Measurements from ENCODE around the gene RAPGEF6. TPM values are rescaled to one million over a fixed set of nuclear protein-coding genes. Genes with fewer than 3 reads are reported as not detected.

Gene RAPGEF6, protein sequence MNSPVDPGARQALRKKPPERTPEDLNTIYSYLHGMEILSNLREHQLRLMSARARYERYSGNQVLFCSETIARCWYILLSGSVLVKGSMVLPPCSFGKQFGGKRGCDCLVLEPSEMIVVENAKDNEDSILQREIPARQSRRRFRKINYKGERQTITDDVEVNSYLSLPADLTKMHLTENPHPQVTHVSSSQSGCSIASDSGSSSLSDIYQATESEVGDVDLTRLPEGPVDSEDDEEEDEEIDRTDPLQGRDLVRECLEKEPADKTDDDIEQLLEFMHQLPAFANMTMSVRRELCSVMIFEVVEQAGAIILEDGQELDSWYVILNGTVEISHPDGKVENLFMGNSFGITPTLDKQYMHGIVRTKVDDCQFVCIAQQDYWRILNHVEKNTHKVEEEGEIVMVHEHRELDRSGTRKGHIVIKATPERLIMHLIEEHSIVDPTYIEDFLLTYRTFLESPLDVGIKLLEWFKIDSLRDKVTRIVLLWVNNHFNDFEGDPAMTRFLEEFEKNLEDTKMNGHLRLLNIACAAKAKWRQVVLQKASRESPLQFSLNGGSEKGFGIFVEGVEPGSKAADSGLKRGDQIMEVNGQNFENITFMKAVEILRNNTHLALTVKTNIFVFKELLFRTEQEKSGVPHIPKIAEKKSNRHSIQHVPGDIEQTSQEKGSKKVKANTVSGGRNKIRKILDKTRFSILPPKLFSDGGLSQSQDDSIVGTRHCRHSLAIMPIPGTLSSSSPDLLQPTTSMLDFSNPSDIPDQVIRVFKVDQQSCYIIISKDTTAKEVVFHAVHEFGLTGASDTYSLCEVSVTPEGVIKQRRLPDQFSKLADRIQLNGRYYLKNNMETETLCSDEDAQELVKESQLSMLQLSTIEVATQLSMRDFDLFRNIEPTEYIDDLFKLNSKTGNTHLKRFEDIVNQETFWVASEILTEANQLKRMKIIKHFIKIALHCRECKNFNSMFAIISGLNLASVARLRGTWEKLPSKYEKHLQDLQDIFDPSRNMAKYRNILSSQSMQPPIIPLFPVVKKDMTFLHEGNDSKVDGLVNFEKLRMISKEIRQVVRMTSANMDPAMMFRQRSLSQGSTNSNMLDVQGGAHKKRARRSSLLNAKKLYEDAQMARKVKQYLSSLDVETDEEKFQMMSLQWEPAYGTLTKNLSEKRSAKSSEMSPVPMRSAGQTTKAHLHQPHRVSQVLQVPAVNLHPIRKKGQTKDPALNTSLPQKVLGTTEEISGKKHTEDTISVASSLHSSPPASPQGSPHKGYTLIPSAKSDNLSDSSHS (N-terminal part only)
- 10 to 100 TPM; 15.5 to 43.0 TPM for total RNA-seq

DNA sequence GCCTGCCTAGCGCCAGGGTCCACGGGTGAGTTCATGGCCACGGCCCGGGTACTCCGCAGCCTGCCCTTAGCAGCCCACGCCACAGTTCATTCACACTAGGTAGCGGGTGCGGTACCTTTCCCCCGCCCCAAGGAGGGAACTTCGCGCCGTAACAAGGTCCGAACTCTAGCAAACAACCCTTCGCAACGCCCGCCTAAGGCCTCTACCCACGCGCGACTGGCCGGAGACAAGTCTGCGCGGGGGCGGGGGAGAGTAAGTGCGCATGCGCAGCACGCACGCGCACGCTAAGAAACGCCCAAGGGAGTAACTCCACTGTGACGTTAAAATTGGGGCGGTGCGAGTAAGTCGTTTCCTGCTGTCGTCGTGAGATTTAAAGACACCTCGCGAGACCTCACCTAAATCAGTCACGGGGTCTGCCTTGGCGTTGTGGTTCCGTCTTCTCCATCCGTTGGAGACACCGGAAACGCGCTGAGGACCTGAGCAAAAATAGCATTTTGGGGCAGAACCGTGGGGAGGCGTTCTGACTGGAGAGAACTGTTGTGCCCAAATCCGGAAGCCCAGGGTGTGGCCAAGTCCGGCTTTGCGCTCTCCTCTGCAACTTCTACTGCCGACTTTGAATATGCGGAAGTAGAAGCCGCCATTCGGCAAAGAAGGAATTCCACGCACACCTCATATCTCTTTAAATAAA, at the start of gene RAPGEF6:
RAPGEF6 (minus strand) TSS at position 234 of the 688 bp plus-strand sequence; CDS start at position 35, 199 bp downstream.
- 2% methylated on average over 33 of the region's 55 CpGs for WGBS
- TF ChIP-seq, protein P1, sequence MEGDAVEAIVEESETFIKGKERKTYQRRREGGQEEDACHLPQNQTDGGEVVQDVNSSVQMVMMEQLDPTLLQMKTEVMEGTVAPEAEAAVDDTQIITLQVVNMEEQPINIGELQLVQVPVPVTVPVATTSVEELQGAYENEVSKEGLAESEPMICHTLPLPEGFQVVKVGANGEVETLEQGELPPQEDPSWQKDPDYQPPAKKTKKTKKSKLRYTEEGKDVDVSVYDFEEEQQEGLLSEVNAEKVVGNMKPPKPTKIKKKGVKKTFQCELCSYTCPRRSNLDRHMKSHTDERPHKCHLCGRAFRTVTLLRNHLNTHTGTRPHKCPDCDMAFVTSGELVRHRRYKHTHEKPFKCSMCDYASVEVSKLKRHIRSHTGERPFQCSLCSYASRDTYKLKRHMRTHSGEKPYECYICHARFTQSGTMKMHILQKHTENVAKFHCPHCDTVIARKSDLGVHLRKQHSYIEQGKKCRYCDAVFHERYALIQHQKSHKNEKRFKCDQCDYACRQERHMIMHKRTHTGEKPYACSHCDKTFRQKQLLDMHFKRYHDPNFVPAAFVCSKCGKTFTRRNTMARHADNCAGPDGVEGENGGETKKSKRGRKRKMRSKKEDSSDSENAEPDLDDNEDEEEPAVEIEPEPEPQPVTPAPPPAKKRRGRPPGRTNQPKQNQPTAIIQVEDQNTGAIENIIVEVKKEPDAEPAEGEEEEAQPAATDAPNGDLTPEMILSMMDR (IDR thresholded peaks at IDR 0.05): peak in 2 of 4 experiments; percentile 9 to 42
- peak; percentile 88 for TF ChIP-seq POLR2A (IDR thresholded peaks at IDR 0.05)
- peak; percentile 98 for TF ChIP-seq POLR2AphosphoS5 (IDR thresholded peaks at IDR 0.05)
- peak within 1 kb of the TSS; percentile 97 to 98 for H3K27ac ChIP-seq
- peak; percentile 99 for DNase-seq (ENCODE audit: low spot score)
- no peaks in the 10 kb centered on the region for H3K36me3 ChIP-seq
- peaks cover 3% of the 10 kb centered on the region for H3K4me1 ChIP-seq (replicated peaks)
- peak within 1 kb of the TSS; percentile 60 to 74 for H3K4me3 ChIP-seq
- intact Hi-C loops (cut with DNase I): loop anchor here (1.0 to 10.0 kb wide), 3 partner anchors 37 to 630 kb away; partner anchors contain the start of gene FNIP1
- H3K9me3 ChIP-seq: no peaks in the 10 kb centered on the region
- H3K27me3 ChIP-seq (replicated peaks; ENCODE audit: insufficient read depth): no peaks in the 10 kb centered on the region

GRCh38 chr5:131684595-131684994, 49.6 kb upstream of the RAPGEF6 start:
- TF ChIP-seq POLR2A (IDR thresholded peaks at IDR 0.05) (no peak), POLR2AphosphoS5 (IDR thresholded peaks at IDR 0.05) (peak; percentile 57)
- TF ChIP-seq, protein P1 (IDR thresholded peaks at IDR 0.05): no peak
- no peaks in the 10 kb centered on the region for H3K36me3 ChIP-seq
- no peaks in the 10 kb centered on the region for H3K9me3 ChIP-seq
- DNase-seq (ENCODE audit: low spot score): no peak
- intact Hi-C loops (cut with DNase I): no loop called here
- H3K4me1 ChIP-seq (replicated peaks): no peaks in the 10 kb centered on the region
- H3K27me3 ChIP-seq (replicated peaks; ENCODE audit: insufficient read depth): no peaks in the 10 kb centered on the region
- no peak overlapping the region for H3K4me3 ChIP-seq
- peak overlapping the region; percentile 48 to 60 for H3K27ac ChIP-seq

DNA sequence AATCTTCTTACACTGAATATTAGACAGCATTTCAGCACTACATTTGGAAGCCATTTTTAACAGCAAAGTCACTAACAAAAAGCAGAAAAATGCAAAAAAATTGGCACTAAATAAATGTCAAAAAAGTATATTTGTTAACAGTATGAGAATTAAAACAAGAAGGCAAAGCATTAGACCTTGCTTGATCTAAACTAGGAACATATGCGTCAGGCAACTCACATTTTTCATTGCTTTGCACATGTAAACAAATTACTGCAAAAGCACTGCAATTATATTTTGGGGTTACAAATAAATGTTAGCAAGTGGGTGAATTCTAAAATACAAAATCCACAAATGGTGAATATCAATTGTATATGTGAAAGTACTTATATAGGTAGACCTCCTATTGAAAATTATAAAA, 49.0 kb upstream of the RAPGEF6 start:
- no peaks in the 10 kb centered on the region for H3K27me3 ChIP-seq (replicated peaks; ENCODE audit: insufficient read depth)
- no peak overlapping the region for H3K4me3 ChIP-seq
- no peaks in the 10 kb centered on the region for H3K4me1 ChIP-seq (replicated peaks)
- H3K27ac ChIP-seq: peak overlapping the region in 1 of 2 donors; percentile 60
- H3K9me3 ChIP-seq: no peaks in the 10 kb centered on the region
- DNase-seq (ENCODE audit: low spot score): no peak
- H3K36me3 ChIP-seq: no peaks in the 10 kb centered on the region
- intact Hi-C loops (cut with DNase I): no loop called here
- TF ChIP-seq, protein P1 (IDR thresholded peaks at IDR 0.05): no peak
- TF ChIP-seq POLR2A (IDR thresholded peaks at IDR 0.05) (no peak), POLR2AphosphoS5 (IDR thresholded peaks at IDR 0.05) (no peak)
- whole genome bisulfite sequencing: 82% methylated on average over 1 of the region's 1 CpG

- intact Hi-C loops (cut with DNase I): no loop called here
- H3K36me3 ChIP-seq: no peaks in the 10 kb centered on the region
- H3K4me3 ChIP-seq: no peak overlapping the region
- H3K4me1 ChIP-seq (replicated peaks): no peaks in the 10 kb centered on the region
- TF ChIP-seq POLR2AphosphoS5 (IDR thresholded peaks at IDR 0.05) (no peak), POLR2A (IDR thresholded peaks at IDR 0.05) (no peak)
- TF ChIP-seq, protein P1 (IDR thresholded peaks at IDR 0.05): no peak
- WGBS: 87% methylated on average over 2 of the region's 2 CpGs
- H3K27ac ChIP-seq: no peak overlapping the region
- no peaks in the 10 kb centered on the region for H3K9me3 ChIP-seq
- H3K27me3 ChIP-seq (replicated peaks; ENCODE audit: insufficient read depth): no peaks in the 10 kb centered on the region
- DNase-seq (ENCODE audit: low spot score): no peak
These were observed 47.8 kb upstream of the RAPGEF6 start for GRCh38 chr5:131682826-131683225.
